HepG2 (cell line): ENCODE results near the gene P2RX7. TPM values are rescaled to one million over a fixed set of nuclear protein-coding genes. Genes with fewer than 3 reads are reported as not detected.
"Not testable (repeated sequence)": the region's sequence is repeated elsewhere in the genome, so short reads cannot be mapped to it uniquely, and the experiment has no call there.

Source experiments
- ATAC-seq: fragments of 200-7000 bp; cut with Tn5 transposase; 3 replicates; pipeline ENCODE4 v1.9.1; 2020; ENCODE audit warnings: mild to moderate bottlenecking, moderate library complexity
- BruUV-seq: library from RNA; stranded (reverse); fragments of 400-500 nt; replicated peaks from 2 replicates; lab custom pipeline; 2021; lab: Mats Ljungman, UMichigan
- CTCF ChIA-PET: fragments of 300-600 bp; formaldehyde crosslinking; extraction: SDS; loops from one replicate; lab custom pipeline; 2021; ENCODE audit warnings: low total read pairs, inconsistent platforms, low intra/inter-chr PET ratio; lab: Yijun Ruan, JAX
- POLR2A ChIA-PET: fragments of 350-600 bp; sonication (Branson Sonifier 250); formaldehyde crosslinking; loops from one replicate; lab custom pipeline; 2020; ENCODE audit warnings: antibody characterized with exemption, inconsistent platforms; lab: Yijun Ruan, JAX
- DNase-seq: peaks from one replicate; pipeline ENCODE4 v3.0.0-alpha.2; 2015; ENCODE audit warnings: low spot score
- FAIRE-seq: peaks from 3 replicates; lab custom pipeline; 2011; peaks lifted over from hg19 to GRCh38; lab: Jason Lieb, UNC
- H2AFZ ChIP-seq: one replicate; pipeline ENCODE4 v1.6.1; 2011; ENCODE audit warnings: low read length, inconsistent platforms
- H3K27ac ChIP-seq: fragments of 300-600 bp; 3 replicates; pipeline ENCODE4 v1.8.0; 2011; ENCODE audit warnings: mixed run types, mild to moderate bottlenecking, mixed read lengths, low read length, inconsistent platforms; ENCODE audit not compliant: insufficient read depth; ENCODE audit errors: extremely low read length
- H3K27me3 ChIP-seq, 2 experiments: fragments of 200-600 bp in 1 of 2; 2 replicates in 1 of 2; 3 replicates in 1 of 2; pipeline versions ENCODE4 v1.6.0 to v1.8.0; 2011; ENCODE audit warnings: low read length in 2 of 2, mild to moderate bottlenecking in 2 of 2, moderate library complexity in 2 of 2, inconsistent platforms in 1 of 2; ENCODE audit not compliant: insufficient read depth in 2 of 2, control insufficient read depth in 1 of 2
- H3K36me3 ChIP-seq, 2 experiments: fragments of 200-600 bp in 1 of 2; replicated peaks in 1 of 2; 2 replicates in 1 of 2; 3 replicates in 1 of 2; pipeline versions ENCODE4 v1.5.1 to v1.8.0; 2011; ENCODE audit warnings: low read length in 2 of 2, inconsistent platforms in 1 of 2; ENCODE audit not compliant: insufficient read depth in 2 of 2, control insufficient read depth in 1 of 2
- H3K4me1 ChIP-seq: 2 replicates; pipeline ENCODE4 v1.5.1; 2012; ENCODE audit warnings: low read length, inconsistent platforms; ENCODE audit not compliant: insufficient read depth
- H3K4me2 ChIP-seq: 2 replicates; pipeline ENCODE4 v1.6.0; 2011; ENCODE audit warnings: low read depth, low read length, inconsistent platforms
- H3K4me3 ChIP-seq, 3 experiments: fragments of 200-600 bp in 1 of 3; sonication (generic), shearing (Covaris generic) in 1 of 3; replicated peaks in 1 of 3; 2 replicates each; pipeline ENCODE4 v1.5.1; 2011 to 2016; ENCODE audit warnings: low read length in 3 of 3, inconsistent platforms in 2 of 3, low read depth in 2 of 3, mild to moderate bottlenecking in 2 of 3, control low read depth in 1 of 3, mixed read lengths in 1 of 3; ENCODE audit not compliant: insufficient read depth in 1 of 3
- H3K79me2 ChIP-seq: one replicate; pipeline ENCODE4 v1.6.1; 2011; ENCODE audit warnings: low read length, inconsistent platforms; ENCODE audit not compliant: insufficient read depth
- H3K9ac ChIP-seq: 2 replicates; pipeline ENCODE4 v1.6.0; 2011; ENCODE audit warnings: mild to moderate bottlenecking, low read depth, low read length, inconsistent platforms; ENCODE audit not compliant: insufficient read depth
- H3K9me3 ChIP-seq: 2 replicates; pipeline ENCODE4 v1.5.1; 2012; ENCODE audit warnings: mild to moderate bottlenecking, low read length
- H4K20me1 ChIP-seq: 2 replicates; pipeline ENCODE4 v1.6.0; 2011; ENCODE audit warnings: inconsistent platforms, mild to moderate bottlenecking, low read length, moderate library complexity; ENCODE audit not compliant: insufficient read depth
- CTCF ChIP-seq: sonication (generic); formaldehyde crosslinking; IDR thresholded peaks from 2 replicates; pipeline ENCODE4 v1.5.0; 2020; ENCODE audit warnings: mild to moderate bottlenecking, missing genetic modification reagents, moderate library complexity
- FOXA3 ChIP-seq: IDR thresholded peaks from 2 replicates; pipeline ENCODE4 v1.6.1; 2016; ENCODE audit warnings: missing genetic modification reagents, missing compliant biosample characterization
- HMGXB4 ChIP-seq, 2 experiments: sonication (generic) in 1 of 2; formaldehyde crosslinking in 1 of 2; IDR thresholded peaks; 2 replicates each; pipeline versions ENCODE4 v1.4.0 to v1.6.1; 2018 to 2020; ENCODE audit warnings: missing genetic modification reagents in 2 of 2, borderline replicate concordance in 1 of 2, low read depth in 1 of 2, mild to moderate bottlenecking in 1 of 2, missing biosample characterization in 1 of 2
- IRF2 ChIP-seq: IDR thresholded peaks from 2 replicates; pipeline ENCODE4 v1.6.1; 2018; ENCODE audit warnings: missing genetic modification reagents, missing compliant biosample characterization
- SAP130 ChIP-seq: IDR thresholded peaks from 2 replicates; pipeline ENCODE4 v1.6.1; 2016; ENCODE audit warnings: low read depth
- SMAD3 ChIP-seq: sonication (generic); formaldehyde crosslinking; IDR thresholded peaks from 2 replicates; pipeline ENCODE4 v1.4.0; 2020; ENCODE audit warnings: missing genetic modification reagents
- SOX6 ChIP-seq, 2 experiments: fragments of 450-650 bp in 1 of 2; sonication (generic) in 1 of 2; formaldehyde crosslinking in 1 of 2; IDR thresholded peaks; 2 replicates each; pipeline versions ENCODE4 v1.4.0 to v1.6.1; 2017 to 2020; ENCODE audit warnings: antibody characterized with exemption in 1 of 2, mild to moderate bottlenecking in 1 of 2, missing genetic modification reagents in 1 of 2
- THRA ChIP-seq: sonication (generic); formaldehyde crosslinking; IDR thresholded peaks from 2 replicates; pipeline ENCODE4 v1.4.0; 2020; ENCODE audit warnings: missing genetic modification reagents, borderline replicate concordance
- XRCC5 ChIP-seq: fragments of 200-400 bp; formaldehyde crosslinking; optimal IDR thresholded peaks from 2 replicates; pipeline ENCODE3; 2017; ENCODE audit warnings: mild to moderate bottlenecking, low read length
- ZBTB4 ChIP-seq: sonication (generic); formaldehyde crosslinking; IDR thresholded peaks from 2 replicates; pipeline ENCODE4 v1.4.0; 2020; ENCODE audit warnings: missing genetic modification reagents, mild to moderate bottlenecking, borderline replicate concordance
- ZBTB7B ChIP-seq: sonication (generic); formaldehyde crosslinking; IDR thresholded peaks from 2 replicates; pipeline ENCODE4 v1.4.0; 2020; ENCODE audit warnings: missing genetic modification reagents
- ZNF580 ChIP-seq: IDR thresholded peaks from 2 replicates; pipeline ENCODE4 v1.6.1; 2016; ENCODE audit warnings: low read depth, borderline replicate concordance
- ZNF891 ChIP-seq: sonication (generic); formaldehyde crosslinking; IDR thresholded peaks from 2 replicates; pipeline ENCODE4 v1.5.0; 2020; ENCODE audit warnings: mild to moderate bottlenecking, missing genetic modification reagents
- WGBS: methylation state at CpG from one replicate; pipeline ENCODE4 v1.1.6; 2017; ENCODE audit warnings: low lambda C conversion rate; 5-methylcytosine and 5-hydroxymethylcytosine counted together
- in situ Hi-C: cut with HindIII; loops from 2 replicates; pipeline ENCODE4 v1.10.0; 2017; ENCODE audit warnings: low pct_unique_long_range_greater_than_20kb; ENCODE audit not compliant: extremely low pct_ligation_motif_present
- intact Hi-C: fragments of 100-400 bp; cut with micrococcal nuclease; formaldehyde crosslinking; loops from one replicate; pipeline ENCODE4 v1.10.0; 2022; ENCODE audit not compliant: unreplicated experiment
- polyA plus RNA-seq, 8 experiments: library from polyadenylated mRNA; depleted of rRNA in 3 of 8; stranded (reverse) in 7 of 8; unstranded in 1 of 8; fragments of >200 nt; fragmentation: Illumina TruSeq in 4 of 8; extraction: Trizol in 4 of 8; gene quantifications; 2 replicates each; pipeline versions ENCODE4 v1.2.1 to v1.2.3, GENCODE V29; 2011 to 2016; ENCODE audit warnings: low read depth in 4 of 8, missing spikeins in 1 of 8, mixed read lengths in 1 of 8; ENCODE audit not compliant: insufficient read depth in 1 of 8
- total RNA-seq, 5 experiments: library from RNA; depleted of rRNA; stranded (reverse); fragments of >200 nt; fragmentation: Illumina TruSeq; extraction: Trizol; gene quantifications; 2 replicates each; pipeline ENCODE4 v1.2.3, GENCODE V29; 2016; ENCODE audit warnings: low read depth in 1 of 5

The P2RX7 gene
- total and polyA plus RNA-seq, 2 of the 13 experiments (the other 11 are each of a cell fraction or from before 2014, with no cell fraction given): 0.13 to 0.73 TPM

- intact Hi-C loops: loop anchor here (5.0 kb wide), 1 partner anchor 168 kb away; no protein-coding TSS in a partner anchor
- BruUV-seq; POLR2A ChIA-PET; H4K20me1 ChIP-seq; in situ Hi-C loops; H3K36me3 ChIP-seq; H3K4me2 ChIP-seq; H2AFZ ChIP-seq; H3K9ac ChIP-seq; H3K27me3 ChIP-seq; H3K27ac ChIP-seq; H3K9me3 ChIP-seq; H3K79me2 ChIP-seq; H3K4me3 ChIP-seq; TF ChIP-seq SOX6 (IDR thresholded peaks at IDR 0.05): not testable (repeated sequence)
- DNase-seq (peak; percentile 62), ATAC-seq (peak; percentile 78), FAIRE-seq (peak; percentile 60)
- WGBS: 48% methylated on average over 17 of the region's 19 CpGs
- H3K4me1 ChIP-seq: peaks cover 31% of the 10 kb centered on the region
- CTCF ChIA-PET: interaction anchor here (0.6 kb wide), 1 partner anchor 483 kb away, joined by 3 read pairs; no protein-coding TSS in a partner anchor
- TF ChIP-seq ZBTB4 (CRISPR knock-in tag): 0 out of 2 replicates have a peak, but pooled peaks have one; percentile 26
- TF ChIP-seq SMAD3: 0 out of 2 replicates have a peak, but pooled peaks have one; percentile 28
- TF ChIP-seq SAP130: 0 out of 2 replicates have a peak, but pooled peaks have one; percentile 34
- TF ChIP-seq ZNF891 (CRISPR knock-in tag): 0 out of 2 replicates have a peak, but pooled peaks have one; percentile 45
- TF ChIP-seq SOX6 (CRISPR knock-in tag; IDR thresholded peaks at IDR 0.05): peak; percentile 25; the same call in 1 of the 2 replicates
- TF ChIP-seq ZBTB7B: 0 out of 2 replicates have a peak, but pooled peaks have one; percentile 39
- TF ChIP-seq FOXA3 (CRISPR knock-in tag): peak; percentile 19; the same call in 1 of the 2 replicates
- TF ChIP-seq THRA: 0 out of 2 replicates have a peak, but pooled peaks have one; percentile 12
- peak; percentile 75 for TF ChIP-seq XRCC5
- TF ChIP-seq CTCF (CRISPR knock-in tag): peak; percentile 91
- TF ChIP-seq HMGXB4 (CRISPR knock-in tag; IDR thresholded peaks at IDR 0.05; ENCODE audit: borderline replicate concordance in 1 of 2, low read depth in 1 of 2): peak in 1 of 2 experiments; percentile 35; a peak in 1 of 4 replicates
- 0 out of 2 replicates have a peak, but pooled peaks have one; percentile 21 for TF ChIP-seq IRF2 (CRISPR knock-in tag)
- TF ChIP-seq ZNF580: peak; percentile 28; the same call in 1 of the 2 replicates
These were observed 97.3 kb downstream of the P2RX7 start for GRCh38 chr12:121229826-121230537.
